HCT116 (cell line): ENCODE measurements around the gene DIP2A. TPM values are rescaled to one million over a fixed set of nuclear protein-coding genes. Genes with fewer than 3 reads are reported as not detected.

Experiments used
- ATAC-seq: fragments of 200-7000 bp; cut with Tn5 transposase; 2 replicates; pipeline ENCODE4 v1.9.1; 2020; ENCODE audit warnings: mild to moderate bottlenecking, moderate library complexity
- BruUV-seq: library from RNA; stranded (reverse); fragments of 400-500 nt; replicated peaks from 2 replicates; lab custom pipeline; 2021; lab: Mats Ljungman, UMichigan
- CTCF ChIA-PET: fragments of 300-600 bp; sonication (Branson Sonifier 250); formaldehyde crosslinking; loops from one replicate; lab custom pipeline; 2021; ENCODE audit warnings: antibody characterized with exemption; lab: Charles Lee
- POLR2A ChIA-PET: fragments of 300-600, 350-600 bp; sonication (Branson Sonifier 250); formaldehyde crosslinking; loops from one replicate; lab custom pipeline; 2021; ENCODE audit warnings: antibody characterized with exemption; lab: Charles Lee
- RAD21 ChIA-PET, 2 experiments: fragments of 300-600 bp; sonication (Branson Sonifier 250); formaldehyde crosslinking; loops; one replicate each; lab custom pipeline; 2023; ENCODE audit warnings: low total read pairs in 2 of 2; ENCODE audit not compliant: uncharacterized antibody in 2 of 2, unreplicated experiment in 2 of 2, low non-redundant PET in 1 of 2; lab: Charles Lee
- DNase-seq: peaks from one replicate; pipeline ENCODE4 v3.0.0-alpha.2; 2010; ENCODE audit warnings: low read depth, low spot score
- H2AFZ ChIP-seq: fragments of 200-600 bp; shearing (Covaris generic), sonication (generic); 2 replicates; pipeline ENCODE4 v1.6.1; 2017; ENCODE audit warnings: low read depth, mixed run types, mixed read lengths, antibody characterized with exemption, low read length; ENCODE audit not compliant: poor library complexity, severe bottlenecking
- H3K27ac ChIP-seq: 2 replicates; pipeline ENCODE4 v1.5.1; 2012; ENCODE audit warnings: low read depth, low read length
- H3K27me3 ChIP-seq: fragments of 200-600 bp; sonication (generic); 2 replicates; pipeline ENCODE4 v1.6.1; 2016; ENCODE audit warnings: mixed run types, low read length, mixed read lengths; ENCODE audit not compliant: insufficient read depth
- H3K36me3 ChIP-seq, 2 experiments: fragments of 200-500 bp in 1 of 2; fragments of 200-600 bp in 1 of 2; sonication (Bioruptor generic) in 1 of 2; sonication (generic) in 1 of 2; 2 replicates each; pipeline versions ENCODE4 v1.5.1 to v1.6.1; 2014 to 2016; ENCODE audit warnings: low read length in 2 of 2, inconsistent platforms in 1 of 2, mixed read lengths in 1 of 2, mixed run types in 1 of 2; ENCODE audit not compliant: insufficient read depth in 2 of 2, control insufficient read depth in 1 of 2
- H3K4me1 ChIP-seq, 2 experiments: fragments of 200-600 bp in 1 of 2; sonication (generic) in 1 of 2; 2 replicates each; pipeline versions ENCODE4 v1.5.1 to v1.6.1; 2012 to 2017; ENCODE audit warnings: low read length in 2 of 2, inconsistent platforms in 1 of 2, mild to moderate bottlenecking in 1 of 2, mixed read lengths in 1 of 2, mixed run types in 1 of 2, moderate library complexity in 1 of 2; ENCODE audit not compliant: insufficient read depth in 2 of 2, control insufficient read depth in 1 of 2
- H3K4me2 ChIP-seq: fragments of 200-600 bp; sonication (generic); 2 replicates; pipeline ENCODE4 v1.6.1; 2017; ENCODE audit warnings: mixed run types, low read length, mixed read lengths
- H3K4me3 ChIP-seq, 2 experiments: fragments of 200-600 bp in 1 of 2; sonication (generic) in 1 of 2; replicated peaks in 1 of 2; 2 replicates each; pipeline ENCODE4 v1.5.1; 2011 to 2016; ENCODE audit warnings: low read length in 2 of 2, control low read depth in 1 of 2, low read depth in 1 of 2, mild to moderate bottlenecking in 1 of 2, mixed read lengths in 1 of 2, mixed run types in 1 of 2
- H3K79me2 ChIP-seq: fragments of 200-600 bp; sonication (generic); 2 replicates; pipeline ENCODE4 v1.6.1; 2017; ENCODE audit warnings: mild to moderate bottlenecking, mixed run types, low read length, moderate library complexity, mixed read lengths; ENCODE audit not compliant: insufficient read depth
- H3K9ac ChIP-seq: fragments of 200-600 bp; sonication (generic); 2 replicates; pipeline ENCODE4 v1.6.1; 2016; ENCODE audit warnings: low read length, mixed read lengths
- H3K9me2 ChIP-seq: fragments of 200-600 bp; sonication (generic), shearing (Covaris generic); 2 replicates; pipeline ENCODE4 v1.6.1; 2017; ENCODE audit warnings: mixed run types, mild to moderate bottlenecking, moderate library complexity; ENCODE audit not compliant: insufficient read depth
- H3K9me3 ChIP-seq, 2 experiments: fragments of 200-500 bp in 1 of 2; fragments of 200-600 bp in 1 of 2; sonication (Bioruptor generic) in 1 of 2; sonication (generic) in 1 of 2; 2 replicates each; pipeline ENCODE4 v1.6.1; 2014 to 2017; ENCODE audit warnings: low read length in 2 of 2, mixed read lengths in 2 of 2, inconsistent platforms in 1 of 2, low read depth in 1 of 2, mild to moderate bottlenecking in 1 of 2, mixed run types in 1 of 2, moderate library complexity in 1 of 2; ENCODE audit not compliant: control insufficient read depth in 1 of 2, insufficient read depth in 1 of 2
- H4K20me1 ChIP-seq: fragments of 200-600 bp; sonication (generic), shearing (Covaris generic); 2 replicates; pipeline ENCODE4 v1.6.1; 2017; ENCODE audit warnings: mixed run types, mild to moderate bottlenecking, moderate library complexity; ENCODE audit not compliant: insufficient read depth
- EGR1 ChIP-seq: IDR thresholded peaks from 2 replicates; pipeline ENCODE4 v1.6.1; 2012; ENCODE audit warnings: low read depth
- ELF1 ChIP-seq: IDR thresholded peaks from 2 replicates; pipeline ENCODE4 v1.6.1; 2012; ENCODE audit warnings: low read depth, borderline replicate concordance
- EZH2phosphoT487 ChIP-seq: fragments of 200-600 bp; IDR thresholded peaks from 2 replicates; pipeline ENCODE4 v1.6.1; 2018; ENCODE audit warnings: antibody characterized with exemption, borderline replicate concordance
- REST ChIP-seq: IDR thresholded peaks from 2 replicates; pipeline ENCODE4 v1.6.1; 2012; ENCODE audit warnings: low read depth
- SP1 ChIP-seq: IDR thresholded peaks from 2 replicates; pipeline ENCODE4 v1.6.1; 2012; ENCODE audit warnings: low read depth
- SRF ChIP-seq: IDR thresholded peaks from 2 replicates; pipeline ENCODE4 v1.6.1; 2012; ENCODE audit warnings: low read depth
- YY1 ChIP-seq: IDR thresholded peaks from 2 replicates; pipeline ENCODE4 v1.6.1; 2011; ENCODE audit warnings: low read length, low read depth, moderate library complexity, mild to moderate bottlenecking; ENCODE audit not compliant: insufficient replicate concordance; ENCODE audit errors: extremely low read depth
- ZFX ChIP-seq: fragments of 450-650 bp; IDR thresholded peaks from 2 replicates; pipeline ENCODE4 v1.6.1; 2017
- intact Hi-C: fragments of 100-400 bp; cut with micrococcal nuclease; formaldehyde crosslinking; loops from 2 replicates; pipeline ENCODE4 v1.10.0; 2022
- total RNA-seq: library from RNA; stranded (reverse); gene quantifications from one replicate; pipeline ENCODE4 v1.2.1, GENCODE V29; 2021; ENCODE audit not compliant: unreplicated experiment
- TF ChIP-seq, protein P1 (sequence below): IDR thresholded peaks from 2 replicates; pipeline ENCODE4 v1.6.1; 2012

The DIP2A gene
- total RNA-seq, 1 experiment from 2014 or later = 39.9 TPM

DNA sequence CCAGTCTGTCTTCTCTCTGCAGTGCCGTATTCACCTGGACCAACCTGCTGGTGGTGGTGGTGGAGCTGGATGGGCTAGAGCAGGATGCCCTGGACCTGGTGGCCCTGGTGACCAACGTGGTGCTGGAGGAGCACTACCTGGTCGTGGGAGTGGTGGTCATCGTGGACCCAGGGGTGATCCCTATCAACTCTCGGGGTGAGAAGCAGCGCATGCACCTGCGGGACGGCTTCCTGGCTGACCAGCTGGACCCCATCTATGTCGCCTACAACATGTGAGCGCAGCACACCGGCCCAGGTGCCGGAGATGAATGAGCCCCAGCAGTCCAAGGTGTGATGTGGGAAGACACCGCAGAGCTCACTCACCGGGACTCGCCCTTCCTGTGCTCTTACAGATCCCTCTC, 108.7 kb downstream of the DIP2A start:
- no peak overlapping the region for H3K27ac ChIP-seq
- H3K9ac ChIP-seq = no peak overlapping the region
- TF ChIP-seq EGR1 = no peak
- no peak for TF ChIP-seq EZH2phosphoT487
- no peak for TF ChIP-seq ELF1
- TF ChIP-seq, protein P1, sequence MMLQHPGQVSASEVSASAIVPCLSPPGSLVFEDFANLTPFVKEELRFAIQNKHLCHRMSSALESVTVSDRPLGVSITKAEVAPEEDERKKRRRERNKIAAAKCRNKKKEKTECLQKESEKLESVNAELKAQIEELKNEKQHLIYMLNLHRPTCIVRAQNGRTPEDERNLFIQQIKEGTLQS = no peak
- TF ChIP-seq SRF = no peak
- TF ChIP-seq ZFX = no peak
- ChIA-PET POLR2A (no interaction called here), CTCF (no interaction called here), RAD21 (no interaction called here)
- no peaks in the 10 kb centered on the region for H3K9me2 ChIP-seq
- H2AFZ ChIP-seq = no peak overlapping the region
- ATAC-seq = no peak
- no peaks in the 10 kb centered on the region for H4K20me1 ChIP-seq
- DNase-seq = no peak
- no peaks in the 10 kb centered on the region for H3K27me3 ChIP-seq
- peaks cover 13 to 29% of the 10 kb centered on the region in 2 experiments for H3K36me3 ChIP-seq
- no peaks in the 10 kb centered on the region for H3K9me3 ChIP-seq
- H3K4me3 ChIP-seq = no peak overlapping the region
- H3K4me2 ChIP-seq = no peak overlapping the region
- H3K4me1 ChIP-seq = no peaks in the 10 kb centered on the region
- intact Hi-C loops = no loop called here
- BruUV-seq = no TSS peak
- no peaks in the 10 kb centered on the region for H3K79me2 ChIP-seq

DNA sequence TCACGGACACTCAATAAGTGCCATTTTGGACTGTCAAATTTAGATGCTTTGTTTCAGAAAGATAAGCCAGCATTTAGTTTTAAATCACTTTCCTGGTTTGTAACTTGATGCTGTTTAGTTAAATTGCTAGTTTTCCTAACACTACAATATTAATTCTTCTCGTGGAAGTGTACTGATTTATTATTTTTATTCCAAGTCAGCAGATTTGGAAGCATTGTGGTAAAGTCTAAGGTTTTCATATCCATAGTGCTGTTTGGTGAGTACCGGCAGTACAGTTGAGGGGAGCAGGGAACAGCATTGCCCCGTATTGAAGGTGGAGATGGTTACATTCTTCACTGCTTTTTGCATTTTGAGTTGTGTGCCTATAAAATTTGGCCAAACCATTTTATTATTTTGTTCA, 109.9 kb downstream of the DIP2A start:
- H2AFZ ChIP-seq = no peak overlapping the region
- RAD21 ChIA-PET = no interaction called here
- no peak overlapping the region for H3K4me3 ChIP-seq
- H3K9me3 ChIP-seq = peaks cover 0 to 3% of the 10 kb centered on the region in 2 experiments; a peak in 1 of 4 replicates
- no peak overlapping the region for H3K9ac ChIP-seq
- H3K9me2 ChIP-seq = no peaks in the 10 kb centered on the region
- no peak overlapping the region for H3K27ac ChIP-seq
- POLR2A ChIA-PET = no interaction called here
- intact Hi-C loops = no loop called here
- no peak overlapping the region for H3K4me2 ChIP-seq
- DNase-seq (no peak), ATAC-seq (no peak)
- TF ChIP-seq REST (no peak), YY1 (no peak), SP1 (no peak), EZH2phosphoT487 (no peak)
- H3K4me1 ChIP-seq = no peaks in the 10 kb centered on the region
- CTCF ChIA-PET = no interaction called here
- no peaks in the 10 kb centered on the region for H3K27me3 ChIP-seq
- BruUV-seq = TSS peak; percentile 41
- no peaks in the 10 kb centered on the region for H3K79me2 ChIP-seq
- H3K36me3 ChIP-seq = peaks cover 13 to 29% of the 10 kb centered on the region in 2 experiments
- H4K20me1 ChIP-seq = no peaks in the 10 kb centered on the region
